ENCODE data around the gene MAFG.

GRCh38 chr17:81911277-81911961 is 16.1 kb downstream of the MAFG start, which contains the start of gene PCYT2:
- TF ChIP-seq POLR2A (IDR thresholded peaks at IDR 0.05) (peak in 1 of 2 donors; percentile 77), CTCF (IDR thresholded peaks at IDR 0.05) (peak in 3 of 6 experiments; percentile 9 to 30 (median 18))

All from Peyer's patch (tissue), 4 donors.